Limb (tissue), 2 donors: Measurements from ENCODE around the gene PANX2.

Source experiments
- DNase-seq, 2 donors: peaks; one replicate each; pipeline ENCODE4 v3.0.0-alpha.2; 2016; ENCODE audit errors: extremely low spot score in 2 of 2

Gene PANX2

GRCh38 chr22:50169774-50170341, 673 bp upstream of the PANX2 start:
- no peak for DNase-seq

DNA sequence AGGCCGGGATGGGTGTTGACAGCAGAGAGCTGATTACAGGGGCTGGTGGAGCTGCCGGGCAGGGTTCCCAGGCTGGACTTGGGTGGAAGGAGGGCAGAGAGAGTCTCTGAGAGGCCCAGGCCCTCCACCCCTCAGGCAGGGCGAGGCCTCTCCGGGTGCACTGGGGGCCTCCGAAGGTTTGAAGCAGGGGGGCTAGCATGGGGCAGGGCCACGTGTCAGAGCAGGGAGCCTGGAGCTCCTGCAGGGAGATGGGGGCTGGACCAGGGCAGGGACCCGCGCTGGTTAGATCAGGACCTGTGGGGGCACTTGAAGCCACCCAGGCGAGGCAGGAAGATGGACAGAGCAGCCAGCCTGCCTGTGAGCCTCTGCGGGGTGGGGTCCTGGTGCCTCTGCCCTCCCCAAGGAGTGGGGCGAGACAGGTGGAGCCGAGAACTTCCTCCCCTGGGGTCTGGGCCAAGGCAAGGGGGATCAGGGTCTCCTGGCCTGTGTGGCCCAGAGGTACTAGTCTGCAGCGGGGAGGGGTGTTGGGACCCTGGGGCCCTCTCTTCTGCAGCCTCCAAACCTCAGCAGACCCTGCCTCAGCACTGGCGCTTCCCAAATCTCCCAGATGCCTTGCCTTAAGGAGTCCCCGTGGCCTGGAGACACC, 911 bp downstream of the PANX2 start:
- DNase-seq: no peak

DNA sequence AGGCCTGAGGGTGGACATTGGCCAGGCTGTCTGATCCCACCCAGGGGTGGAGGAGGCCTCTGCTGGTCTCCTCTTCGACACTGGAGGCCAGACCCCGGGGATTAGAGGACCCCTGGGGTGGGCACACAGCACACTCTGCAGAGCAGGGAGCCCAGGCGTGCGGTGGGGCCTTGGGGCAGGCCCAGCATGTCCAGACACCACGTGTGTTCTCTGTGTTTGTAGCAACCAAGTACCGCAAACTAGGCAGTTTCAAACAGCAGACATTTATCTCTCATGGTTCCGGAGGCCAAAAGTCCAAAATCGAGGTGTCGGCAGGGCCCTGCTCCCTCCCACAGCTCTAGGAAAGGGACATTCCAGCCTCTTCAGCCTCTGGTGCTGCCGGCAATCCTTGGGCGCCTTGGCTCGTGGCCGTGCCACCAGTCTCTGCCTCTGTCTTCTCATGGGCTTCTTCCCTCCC, 1.5 kb downstream of the PANX2 start:
- no peak for DNase-seq

DNA sequence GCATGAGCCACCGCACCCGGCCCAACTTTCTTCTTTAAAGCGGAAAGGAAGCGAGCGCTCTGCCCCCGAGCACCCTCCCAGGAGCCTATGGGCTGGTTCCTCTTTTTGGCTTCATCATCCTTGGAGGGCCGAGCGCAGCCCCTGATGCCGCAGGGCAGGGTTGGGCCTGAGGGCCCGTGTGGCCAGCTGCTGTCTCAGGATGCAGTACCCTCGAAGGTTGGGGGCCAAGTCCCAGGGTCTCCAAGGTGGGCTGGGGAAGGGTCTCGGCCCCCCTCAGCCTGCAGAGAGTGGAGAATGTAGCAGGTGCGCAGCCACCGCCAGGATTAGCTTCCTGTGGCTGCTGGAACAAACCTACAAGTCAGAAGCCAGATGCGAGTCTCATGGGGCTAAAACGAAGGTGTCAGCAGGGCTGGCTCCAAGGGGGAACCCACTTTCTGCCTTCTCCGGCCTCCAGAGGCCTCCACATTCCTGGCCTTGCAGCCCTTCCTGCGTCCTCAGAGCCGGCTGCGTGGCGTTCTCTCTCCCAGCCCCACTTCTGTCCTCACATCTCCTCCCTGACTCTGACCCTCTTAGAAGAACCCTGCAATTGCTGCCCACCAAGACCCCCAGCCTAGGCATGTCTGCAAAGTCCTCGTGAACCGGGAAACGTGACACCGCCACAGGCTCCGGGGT, 2.9 kb downstream of the PANX2 start:
- no peak for DNase-seq

DNA sequence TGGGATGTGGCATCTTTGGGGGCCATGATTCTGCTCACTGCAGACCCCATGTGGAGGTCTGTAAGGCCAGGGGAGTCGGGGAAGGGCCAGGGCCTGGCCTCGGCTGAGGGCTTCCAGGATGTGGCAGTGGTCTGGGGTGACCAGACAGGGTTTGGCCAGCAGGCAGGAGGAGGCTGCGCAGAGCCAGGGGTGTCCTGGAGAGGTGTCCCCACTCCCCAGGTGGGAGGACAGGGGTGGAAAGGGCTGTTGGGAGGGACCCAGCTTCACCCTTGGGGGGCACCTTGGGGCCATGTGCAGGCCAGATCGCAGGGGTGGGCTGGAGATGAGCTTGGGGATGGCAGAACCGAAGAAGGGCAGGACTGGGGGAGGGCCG, 3.4 kb downstream of the PANX2 start:
- DNase-seq: no peak

- no peak for DNase-seq
These were observed 4.1 kb downstream of the PANX2 start for GRCh38 chr22:50174382-50175190.

DNA sequence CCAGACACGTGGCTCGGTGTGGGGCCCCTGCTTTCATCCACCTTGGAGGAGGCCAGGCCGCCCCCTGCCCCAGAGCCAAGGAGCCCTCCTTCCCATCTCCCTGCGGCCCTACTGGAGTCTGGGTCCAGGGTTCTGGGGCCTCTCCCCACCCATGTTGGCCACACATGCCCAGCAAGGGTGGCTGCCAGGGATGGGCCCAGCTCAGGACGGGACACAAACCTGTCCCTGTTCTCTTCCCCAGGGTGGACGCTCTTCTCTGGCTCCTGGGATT, 4.6 kb downstream of the PANX2 start:
- DNase-seq: no peak

DNA sequence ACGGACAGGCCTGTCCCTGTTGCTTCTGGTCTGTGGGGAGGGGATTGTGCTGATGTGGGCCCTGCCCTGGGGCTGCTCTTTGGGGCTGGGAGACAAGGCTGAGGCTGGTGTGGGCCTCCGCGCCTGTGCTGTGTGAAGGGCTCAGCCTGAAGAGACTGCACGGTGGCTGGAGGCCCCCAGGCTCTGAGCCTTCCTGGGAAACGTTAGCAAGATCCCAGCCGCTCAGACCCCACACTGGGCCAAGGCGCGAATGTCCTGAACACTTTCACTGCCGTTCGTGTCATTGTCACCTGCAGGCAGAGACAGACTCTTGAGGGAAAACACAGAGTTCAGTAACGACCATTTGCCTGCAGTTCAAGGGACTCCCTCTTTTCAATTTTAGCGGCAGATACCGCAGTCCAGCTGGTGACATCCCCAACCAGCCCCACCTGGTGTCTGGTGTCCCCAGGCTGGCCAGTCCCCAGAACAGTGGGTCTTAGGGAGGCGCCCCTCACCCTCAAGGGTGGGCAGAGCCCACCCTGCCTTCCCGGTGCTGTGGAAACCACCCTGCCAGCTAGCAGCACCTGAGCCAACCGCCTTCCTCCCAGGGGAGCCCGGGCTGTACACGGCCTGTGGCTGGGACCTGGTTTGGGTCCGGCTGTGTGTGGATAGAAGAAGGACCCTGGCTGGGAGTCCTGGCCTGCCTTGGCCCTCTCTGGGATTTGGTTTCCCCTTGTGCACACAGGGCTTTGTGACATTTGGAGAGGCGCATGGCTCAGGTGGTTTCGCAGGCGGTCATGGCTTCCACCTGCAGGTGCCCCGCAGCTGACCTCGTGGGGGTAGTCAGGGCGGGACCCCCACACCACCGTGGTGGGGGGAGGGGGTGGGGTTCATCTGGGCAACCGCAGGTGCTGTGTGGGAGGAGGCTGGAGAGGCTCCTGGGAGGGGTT, 5.7 kb downstream of the PANX2 start:
- no peak for DNase-seq

DNA sequence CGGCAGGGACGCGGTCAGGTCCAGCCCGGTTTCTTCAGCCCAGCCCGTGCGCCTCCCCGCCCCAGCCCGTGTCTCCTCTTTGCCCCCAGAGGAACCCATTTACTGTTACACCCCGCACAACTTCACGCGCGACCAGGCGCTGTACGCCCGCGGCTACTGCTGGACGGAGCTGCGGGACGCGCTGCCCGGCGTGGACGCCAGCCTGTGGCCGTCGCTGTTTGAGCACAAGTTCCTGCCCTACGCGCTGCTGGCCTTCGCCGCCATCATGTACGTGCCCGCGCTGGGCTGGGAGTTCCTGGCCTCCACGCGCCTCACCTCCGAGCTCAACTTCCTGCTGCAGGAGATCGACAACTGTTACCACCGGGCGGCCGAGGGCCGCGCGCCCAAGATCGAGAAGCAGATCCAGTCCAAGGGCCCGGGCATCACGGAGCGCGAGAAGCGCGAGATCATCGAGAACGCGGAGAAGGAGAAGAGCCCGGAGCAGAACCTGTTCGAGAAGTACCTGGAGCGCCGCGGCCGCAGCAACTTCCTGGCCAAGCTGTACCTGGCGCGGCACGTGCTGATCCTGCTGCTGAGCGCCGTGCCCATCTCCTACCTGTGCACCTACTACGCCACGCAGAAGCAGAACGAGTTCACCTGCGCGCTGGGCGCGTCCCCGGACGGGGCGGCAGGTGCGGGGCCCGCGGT, 6.5 kb downstream of the PANX2 start:
- no peak for DNase-seq

DNA sequence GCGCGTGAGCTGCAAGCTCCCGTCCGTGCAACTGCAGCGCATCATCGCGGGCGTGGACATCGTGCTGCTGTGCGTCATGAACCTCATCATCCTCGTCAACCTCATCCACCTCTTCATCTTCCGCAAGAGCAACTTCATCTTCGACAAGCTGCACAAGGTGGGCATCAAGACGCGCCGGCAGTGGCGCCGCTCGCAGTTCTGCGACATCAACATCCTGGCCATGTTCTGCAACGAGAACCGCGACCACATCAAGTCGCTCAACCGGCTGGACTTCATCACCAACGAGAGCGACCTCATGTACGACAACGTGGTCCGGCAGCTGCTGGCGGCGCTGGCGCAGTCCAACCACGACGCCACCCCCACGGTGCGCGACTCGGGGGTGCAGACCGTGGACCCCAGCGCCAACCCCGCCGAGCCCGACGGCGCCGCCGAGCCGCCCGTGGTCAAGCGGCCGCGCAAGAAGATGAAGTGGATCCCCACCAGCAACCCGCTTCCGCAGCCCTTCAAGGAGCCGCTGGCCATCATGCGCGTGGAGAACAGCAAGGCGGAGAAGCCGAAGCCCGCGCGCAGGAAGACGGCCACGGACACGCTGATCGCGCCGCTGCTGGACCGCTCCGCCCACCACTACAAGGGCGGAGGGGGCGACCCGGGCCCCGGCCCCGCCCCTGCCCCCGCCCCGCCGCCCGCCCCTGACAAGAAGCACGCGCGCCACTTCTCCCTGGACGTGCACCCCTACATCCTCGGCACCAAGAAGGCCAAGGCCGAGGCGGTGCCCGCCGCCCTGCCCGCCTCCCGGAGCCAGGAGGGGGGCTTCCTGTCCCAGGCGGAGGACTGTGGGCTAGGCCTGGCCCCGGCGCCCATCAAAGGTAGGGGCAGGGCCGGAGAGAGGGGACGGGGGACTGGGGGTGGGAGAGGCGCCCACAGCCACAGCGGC, 7.3 kb downstream of the PANX2 start:
- no peak for DNase-seq

DNA sequence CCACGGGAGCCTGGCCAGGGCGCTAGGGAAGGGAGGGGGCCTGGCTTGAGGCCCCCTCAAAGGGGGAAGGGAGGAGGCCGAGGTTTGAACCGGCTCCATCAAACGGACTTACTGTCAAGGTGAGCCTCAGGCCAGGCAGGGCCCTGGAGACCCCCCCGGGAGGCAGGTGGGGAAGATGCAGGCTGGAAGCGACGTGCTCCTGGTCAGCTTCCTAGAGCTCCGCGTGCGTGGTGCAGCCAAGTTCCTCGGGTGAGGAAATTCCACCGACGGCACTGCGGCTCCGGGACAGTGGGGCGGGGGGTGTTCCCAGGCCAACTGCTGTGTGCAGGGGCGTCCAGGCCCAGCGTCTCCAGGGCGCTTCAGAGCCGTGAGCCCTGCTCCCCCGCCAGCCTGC, 7.9 kb downstream of the PANX2 start:
- peak in 1 of 2 donors; percentile 37 for DNase-seq

DNA sequence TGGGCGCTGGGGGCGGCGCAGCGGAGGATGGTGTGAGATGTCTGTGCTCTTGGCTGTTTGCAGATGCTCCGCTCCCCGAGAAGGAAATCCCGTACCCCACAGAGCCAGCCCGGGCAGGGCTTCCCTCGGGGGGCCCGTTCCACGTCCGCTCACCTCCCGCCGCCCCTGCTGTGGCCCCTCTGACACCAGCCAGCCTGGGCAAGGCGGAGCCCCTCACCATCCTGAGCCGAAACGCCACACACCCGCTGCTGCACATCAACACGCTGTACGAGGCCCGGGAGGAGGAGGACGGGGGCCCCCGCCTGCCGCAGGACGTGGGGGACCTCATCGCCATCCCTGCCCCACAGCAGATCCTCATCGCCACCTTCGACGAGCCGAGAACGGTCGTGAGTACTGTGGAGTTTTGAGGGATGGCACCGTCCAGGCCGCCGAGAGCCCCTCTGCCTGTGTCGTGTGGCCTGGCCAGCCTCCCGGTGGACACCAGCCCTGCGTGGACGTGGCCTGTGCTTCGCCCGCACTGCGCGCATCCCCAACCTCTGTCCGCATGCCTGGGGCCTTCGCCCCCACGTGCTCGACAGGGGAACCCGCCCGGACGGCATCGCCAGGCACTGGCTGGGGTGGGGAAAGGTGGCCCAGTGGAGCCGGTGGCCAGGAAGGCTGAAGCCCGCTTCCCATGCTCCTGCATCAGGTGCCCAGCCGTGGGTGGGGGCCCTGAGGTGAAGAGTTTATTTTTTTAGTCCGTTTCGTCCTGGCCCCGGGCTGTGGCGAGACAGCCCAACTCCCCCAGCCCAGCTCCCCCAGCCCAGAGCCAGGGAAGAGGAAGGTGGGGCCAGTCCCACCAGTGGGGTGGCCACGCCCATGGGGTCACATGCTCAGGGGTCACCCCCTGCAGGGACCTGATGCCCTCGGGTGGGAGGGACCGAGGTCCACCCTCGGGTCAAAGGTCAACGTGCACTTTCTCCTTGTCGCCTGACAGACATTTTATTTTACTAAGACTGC, 8.6 kb downstream of the PANX2 start:
- peak in 1 of 2 donors; percentile 24 for DNase-seq

GRCh38 chr22:50179937-50180726, 9.6 kb downstream of the PANX2 start:
- no peak for DNase-seq

- peak in 1 of 2 donors; percentile 21 for DNase-seq
These were observed 10.4 kb downstream of the PANX2 start for GRCh38 chr22:50180727-50181521.

DNA sequence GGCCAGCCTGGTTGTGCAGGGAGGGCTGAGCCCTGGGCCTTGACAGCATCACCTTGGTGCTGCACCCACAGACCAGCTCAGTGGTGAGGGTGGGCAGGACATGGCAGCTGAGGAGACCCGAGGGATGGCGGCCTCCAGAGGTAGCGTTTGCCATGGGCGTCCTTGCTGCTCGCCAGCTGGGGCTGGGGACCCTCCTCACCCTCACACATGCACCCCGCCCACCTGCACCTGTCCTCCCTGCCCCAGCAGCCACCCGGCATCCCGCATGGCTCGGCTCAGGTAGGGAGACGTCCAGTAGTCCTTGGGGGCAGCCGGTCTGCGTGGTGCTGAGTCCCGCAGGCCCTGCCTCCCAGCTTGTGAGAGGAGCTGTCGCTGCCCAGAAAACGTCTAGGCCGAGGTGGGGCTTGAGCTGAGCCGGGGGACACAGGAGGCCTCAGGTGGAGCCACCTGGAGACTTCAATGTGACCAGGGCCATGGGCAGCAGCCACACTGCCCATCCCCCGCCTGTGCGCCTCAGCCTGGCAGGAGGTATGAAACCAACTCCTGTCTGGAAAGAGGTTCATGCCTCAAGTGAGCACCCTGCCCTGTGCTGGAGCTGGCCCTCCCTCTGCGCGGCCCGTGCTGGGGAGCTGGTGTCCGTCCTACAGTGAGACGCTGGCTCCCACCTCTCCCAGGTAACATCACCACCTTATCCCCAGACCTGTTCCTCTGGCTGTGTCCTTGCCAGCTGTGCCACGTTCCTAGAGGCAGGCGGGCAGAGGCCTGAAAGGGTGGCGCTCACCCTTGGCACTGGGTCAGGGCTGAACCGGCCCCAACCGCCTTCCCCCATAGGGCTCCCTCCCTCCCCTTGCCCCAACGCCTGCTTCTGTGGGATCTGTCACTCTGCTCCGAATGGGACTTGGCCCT, 11.9 kb downstream of the PANX2 start:
- DNase-seq: no peak
